ENCODE data around the gene NACAD.
"Not testable (repeated sequence)": the region's sequence is repeated elsewhere in the genome, so short reads cannot be mapped to it uniquely, and the experiment has no call there.

Gene NACAD

GRCh38 chr7:45053941-45054340, 34.8 kb downstream of the NACAD start:
- DNase-seq (ENCODE audit: low read depth): no peak

- no peak for DNase-seq (ENCODE audit: low read depth)
Measured at GRCh38 chr7:45053401-45053800, 35.4 kb downstream of the NACAD start.

- DNase-seq (ENCODE audit: low read depth): no peak
Measured at GRCh38 chr7:45052011-45052410, 36.8 kb downstream of the NACAD start.

- DNase-seq (ENCODE audit: low read depth): no peak
Measured at GRCh38 chr7:45050198-45050597, 38.6 kb downstream of the NACAD start.

- no peak for DNase-seq (ENCODE audit: low read depth)
Measured at GRCh38 chr7:45048748-45049147, 40.0 kb downstream of the NACAD start.

- no peak for DNase-seq (ENCODE audit: low read depth)
Measured at GRCh38 chr7:45044338-45044737, 44.4 kb downstream of the NACAD start.

- no peak for DNase-seq (ENCODE audit: low read depth)
Measured at GRCh38 chr7:45039106-45039505, 49.7 kb downstream of the NACAD start.

- no peak for DNase-seq (ENCODE audit: low read depth)
Measured at GRCh38 chr7:45037876-45038275, 50.9 kb downstream of the NACAD start.

- no peak for DNase-seq (ENCODE audit: low read depth)
Measured at GRCh38 chr7:45036796-45037195, 52.0 kb downstream of the NACAD start.

- no peak for DNase-seq (ENCODE audit: low read depth)
Measured at GRCh38 chr7:45036317-45036716, 52.5 kb downstream of the NACAD start.

GRCh38 chr7:45035893-45036292, 52.9 kb downstream of the NACAD start:
- no peak for DNase-seq (ENCODE audit: low read depth)

GRCh38 chr7:45035371-45035770, 53.4 kb downstream of the NACAD start:
- no peak for DNase-seq (ENCODE audit: low read depth)

- not testable (repeated sequence) for DNase-seq (ENCODE audit: low read depth)
Measured at GRCh38 chr7:45034710-45035109, 54.1 kb downstream of the NACAD start.

GRCh38 chr7:45033931-45034290, 54.9 kb downstream of the NACAD start:
- no peak for DNase-seq (ENCODE audit: low read depth)

GRCh38 chr7:45033261-45033930, 55.4 kb downstream of the NACAD start:
- DNase-seq (ENCODE audit: low read depth): no peak

GRCh38 chr7:45032421-45032820, 56.3 kb downstream of the NACAD start:
- DNase-seq (ENCODE audit: low read depth): no peak

- DNase-seq (ENCODE audit: low read depth): no peak
Measured at GRCh38 chr7:45031829-45032228, 56.9 kb downstream of the NACAD start.
